Measurements from ENCODE around the gene C1R. TPM values are rescaled to one million over a fixed set of nuclear protein-coding genes. Genes with fewer than 3 reads are reported as not detected.

The C1R gene
- total RNA-seq, 1 donor from 2014 or later = 367 TPM

DNA sequence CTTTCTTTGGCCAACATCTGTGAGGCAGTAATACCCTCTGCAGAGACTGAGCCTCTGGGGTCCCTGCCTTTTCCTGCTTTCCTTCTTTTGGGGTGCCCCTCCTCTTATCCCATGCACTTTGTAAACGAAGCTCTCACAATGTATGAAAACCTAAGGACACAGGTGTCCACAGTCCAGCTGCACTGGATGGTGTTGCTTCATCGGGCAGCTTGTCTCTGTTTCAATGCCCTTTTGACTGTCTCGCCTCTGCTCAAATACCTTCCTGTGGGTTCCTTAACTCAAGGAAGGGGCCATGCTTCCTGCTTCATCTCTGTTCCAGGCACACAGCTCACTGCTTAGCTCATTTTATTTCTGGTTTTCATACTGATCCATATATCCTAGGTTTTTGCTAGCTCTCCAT is 10.3 kb upstream of the C1R start:
- peaks cover 8% of the 10 kb centered on the region for H3K4me1 ChIP-seq
- peaks cover 61% of the 10 kb centered on the region for H3K36me3 ChIP-seq
- ATAC-seq = no peak
- intact Hi-C loops (cut with DNase I) = loop anchor here (10.0 kb wide), 1 partner anchor 158 kb away; the partner anchor contains the start of genes C12orf57 and RNU7-1
- TF ChIP-seq, protein P1, sequence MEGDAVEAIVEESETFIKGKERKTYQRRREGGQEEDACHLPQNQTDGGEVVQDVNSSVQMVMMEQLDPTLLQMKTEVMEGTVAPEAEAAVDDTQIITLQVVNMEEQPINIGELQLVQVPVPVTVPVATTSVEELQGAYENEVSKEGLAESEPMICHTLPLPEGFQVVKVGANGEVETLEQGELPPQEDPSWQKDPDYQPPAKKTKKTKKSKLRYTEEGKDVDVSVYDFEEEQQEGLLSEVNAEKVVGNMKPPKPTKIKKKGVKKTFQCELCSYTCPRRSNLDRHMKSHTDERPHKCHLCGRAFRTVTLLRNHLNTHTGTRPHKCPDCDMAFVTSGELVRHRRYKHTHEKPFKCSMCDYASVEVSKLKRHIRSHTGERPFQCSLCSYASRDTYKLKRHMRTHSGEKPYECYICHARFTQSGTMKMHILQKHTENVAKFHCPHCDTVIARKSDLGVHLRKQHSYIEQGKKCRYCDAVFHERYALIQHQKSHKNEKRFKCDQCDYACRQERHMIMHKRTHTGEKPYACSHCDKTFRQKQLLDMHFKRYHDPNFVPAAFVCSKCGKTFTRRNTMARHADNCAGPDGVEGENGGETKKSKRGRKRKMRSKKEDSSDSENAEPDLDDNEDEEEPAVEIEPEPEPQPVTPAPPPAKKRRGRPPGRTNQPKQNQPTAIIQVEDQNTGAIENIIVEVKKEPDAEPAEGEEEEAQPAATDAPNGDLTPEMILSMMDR (IDR thresholded peaks at IDR 0.05) = no peak
- no peak overlapping the region for H3K4me3 ChIP-seq
- H3K27me3 ChIP-seq = no peaks in the 10 kb centered on the region
- H3K27ac ChIP-seq = no peak overlapping the region
- H3K9me3 ChIP-seq = no peaks in the 10 kb centered on the region
- no peak for DNase-seq

DNA sequence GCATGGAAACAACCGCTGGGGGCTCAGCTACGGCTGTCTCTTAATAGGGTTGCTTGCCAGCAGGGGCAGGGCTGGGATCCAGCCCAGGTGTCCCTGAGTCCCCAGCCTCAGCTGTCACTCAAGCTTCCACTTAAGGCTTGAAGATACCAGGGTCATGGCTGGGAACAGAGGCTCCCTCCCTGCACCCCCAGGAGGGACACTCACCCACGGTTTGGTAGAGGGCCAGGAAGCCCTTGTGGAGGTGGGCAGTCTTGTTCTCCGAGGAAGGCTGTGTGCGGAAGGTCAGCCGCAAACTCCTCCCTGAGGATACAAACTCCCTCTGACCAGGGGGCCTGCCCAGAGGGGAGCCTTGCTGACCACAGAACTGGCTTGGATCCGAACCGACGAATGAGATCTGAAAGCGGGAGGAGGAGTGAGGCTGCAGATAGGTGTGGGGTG is 9.5 kb upstream of the C1R start:
- Histone ChIP-seq H3K27ac (no peak overlapping the region), H3K36me3 (peaks cover 63% of the 10 kb centered on the region), H3K9me3 (no peaks in the 10 kb centered on the region), H3K4me3 (no peak overlapping the region), H3K27me3 (no peaks in the 10 kb centered on the region), H3K4me1 (peaks cover 2% of the 10 kb centered on the region)
- ATAC-seq (no peak), DNase-seq (peak; percentile 45)
- TF ChIP-seq, protein P1 (IDR thresholded peaks at IDR 0.05) = no peak
- intact Hi-C loops (cut with DNase I) = loop anchor here (10.0 kb wide), 1 partner anchor 157 kb away; the partner anchor contains the start of genes C12orf57 and RNU7-1

DNA sequence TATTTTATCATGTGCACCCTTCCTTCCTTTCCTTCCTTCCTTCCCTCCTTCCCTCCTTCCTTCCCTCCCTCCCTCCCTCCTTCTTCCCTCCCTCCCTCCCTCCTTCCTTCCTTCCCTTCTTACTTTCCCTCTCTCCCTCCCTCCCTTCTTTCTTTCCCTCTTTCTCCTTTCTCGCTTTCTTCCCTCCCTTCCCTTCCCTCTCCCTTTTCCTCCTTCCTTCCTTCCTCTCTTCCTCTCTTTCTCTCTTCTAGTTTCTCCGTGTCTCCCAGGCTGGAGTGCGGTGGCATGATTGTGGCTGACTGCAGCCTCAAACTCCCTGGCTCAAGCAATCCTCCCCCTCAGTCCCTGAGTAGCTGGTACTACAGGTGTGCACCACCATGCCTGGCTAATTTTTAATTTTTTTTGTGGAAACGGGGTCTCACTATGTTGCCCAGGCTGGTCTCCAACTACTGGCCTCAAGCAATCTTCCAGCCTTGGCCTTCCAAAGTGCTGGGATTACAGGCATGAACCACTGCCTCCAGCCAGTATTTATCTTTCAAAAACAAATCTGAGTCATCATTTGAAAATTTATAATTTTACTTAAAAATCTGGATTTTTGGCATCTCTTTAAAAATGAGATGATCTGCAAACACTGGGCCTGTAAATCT is 8.9 kb upstream of the C1R start:
- Histone ChIP-seq H3K4me3 (no peak overlapping the region), H3K27ac (no peak overlapping the region), H3K27me3 (no peaks in the 10 kb centered on the region), H3K9me3 (no peaks in the 10 kb centered on the region), H3K4me1 (no peaks in the 10 kb centered on the region), H3K36me3 (peaks cover 63% of the 10 kb centered on the region)
- intact Hi-C loops (cut with DNase I) = loop anchor here (10.0 kb wide), 1 partner anchor 156 kb away; the partner anchor contains the start of genes C12orf57 and RNU7-1
- peak; percentile 3 for DNase-seq
- no peak for ATAC-seq
- TF ChIP-seq, protein P1 (IDR thresholded peaks at IDR 0.05) = no peak

DNA sequence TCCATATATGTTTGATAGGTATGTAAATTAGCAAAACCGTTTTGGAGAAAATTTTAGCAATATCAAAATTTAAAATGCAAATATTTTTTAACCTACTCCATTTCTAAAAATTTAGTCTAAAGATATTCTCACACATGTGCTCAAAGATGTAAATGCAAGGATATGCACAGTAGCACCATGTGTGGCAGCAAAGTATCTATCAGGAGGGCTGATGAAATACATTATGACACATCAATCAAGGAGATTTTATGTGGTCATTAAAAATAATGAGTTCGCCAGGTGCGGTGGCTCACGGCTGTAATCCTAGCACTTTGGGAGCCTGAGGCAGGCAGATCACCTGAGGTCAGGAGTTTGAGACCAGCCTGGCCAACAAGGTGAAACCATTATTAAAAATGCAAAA is 8.0 kb upstream of the C1R start:
- ATAC-seq (no peak), DNase-seq (no peak)
- Histone ChIP-seq H3K4me1 (no peaks in the 10 kb centered on the region), H3K9me3 (no peaks in the 10 kb centered on the region), H3K36me3 (peaks cover 63% of the 10 kb centered on the region), H3K4me3 (no peak overlapping the region), H3K27ac (no peak overlapping the region), H3K27me3 (no peaks in the 10 kb centered on the region)
- TF ChIP-seq, protein P1 (IDR thresholded peaks at IDR 0.05) = no peak
- intact Hi-C loops (cut with DNase I) = loop anchor here (10.0 kb wide), 1 partner anchor 155 kb away; the partner anchor contains the start of genes C12orf57 and RNU7-1

DNA sequence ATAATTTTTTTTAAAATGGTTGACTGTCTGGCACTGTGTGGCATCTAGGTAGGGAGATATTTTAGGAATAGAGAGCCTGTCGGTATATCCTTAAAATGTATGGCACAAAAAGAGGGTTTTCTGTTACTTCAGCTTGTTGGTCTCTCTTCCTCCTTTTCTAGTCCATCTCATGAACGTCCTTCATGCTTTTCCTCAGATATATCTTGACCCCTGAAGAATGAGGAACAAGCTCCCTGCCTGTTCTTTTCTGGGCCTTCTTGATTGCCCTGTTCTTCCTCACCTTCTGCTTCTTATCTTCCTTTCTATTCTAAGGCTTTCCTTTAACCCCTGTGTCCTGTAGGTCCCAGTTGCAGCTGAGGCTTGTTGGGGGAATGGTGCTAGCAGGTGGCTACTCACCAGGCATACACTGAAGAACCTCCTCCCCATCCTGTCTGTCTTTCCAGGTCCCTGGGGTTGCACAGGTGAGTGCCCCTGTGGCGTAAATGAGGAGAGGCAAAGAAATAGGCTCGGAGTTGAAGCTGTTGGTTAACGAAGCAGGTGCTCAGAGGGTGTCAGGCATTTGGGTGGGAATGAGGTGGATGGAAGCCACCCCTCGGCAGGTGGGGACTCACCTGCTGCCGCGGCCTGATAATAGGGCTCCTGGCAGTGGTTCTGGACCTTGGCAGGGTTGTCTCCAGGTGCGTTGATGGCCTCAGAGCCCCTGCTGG is 7.2 kb upstream of the C1R start:
- Histone ChIP-seq H3K36me3 (peaks cover 60% of the 10 kb centered on the region), H3K27me3 (no peaks in the 10 kb centered on the region), H3K4me1 (peaks cover 3% of the 10 kb centered on the region), H3K27ac (no peak overlapping the region), H3K4me3 (no peak overlapping the region), H3K9me3 (no peaks in the 10 kb centered on the region)
- TF ChIP-seq, protein P1 (IDR thresholded peaks at IDR 0.05) = no peak
- DNase-seq (peak; percentile 28), ATAC-seq (peak; percentile 25)
- intact Hi-C loops (cut with DNase I) = loop anchor here (5.0 kb wide), 1 partner anchor 37 kb away; the partner anchor contains the start of gene C1S
